PC-3 (cell line): ENCODE data around the gene APMAP. TPM values are rescaled to one million over a fixed set of nuclear protein-coding genes. Genes with fewer than 3 reads are reported as not detected.

Source experiments
- ATAC-seq: fragments of 200-7000 bp; cut with Tn5 transposase; 2 replicates; pipeline ENCODE4 v1.9.1; 2020; ENCODE audit warnings: mild to moderate bottlenecking, moderate library complexity
- BruUV-seq: library from RNA; stranded (reverse); fragments of 400-500 nt; replicated peaks from 2 replicates; lab custom pipeline; 2021; lab: Mats Ljungman, UMichigan
- CTCF ChIA-PET: fragments of 300-600 bp; sonication (Branson Sonifier 250); formaldehyde crosslinking; loops from one replicate; lab custom pipeline; 2022; ENCODE audit warnings: antibody characterized with exemption; lab: Charles Lee
- POLR2A ChIA-PET: fragments of 300-600 bp; sonication (Branson Sonifier 250); formaldehyde crosslinking; loops from one replicate; lab custom pipeline; 2022; ENCODE audit warnings: antibody characterized with exemption; ENCODE audit not compliant: unreplicated experiment; lab: Charles Lee
- DNase-seq: peaks from one replicate; pipeline ENCODE4 v3.0.0-alpha.2; 2015
- H2AFZ ChIP-seq: fragments of 300-600 bp; sonication (generic); 2 replicates; pipeline ENCODE4 v1.6.0; 2016; ENCODE audit warnings: antibody characterized with exemption, low read length
- H3F3A ChIP-seq: fragments of 300-600 bp; sonication (generic); one replicate; pipeline ENCODE4 v1.6.0; 2017; ENCODE audit warnings: antibody characterized with exemption, low read length, control low read depth, mild to moderate bottlenecking; ENCODE audit not compliant: unreplicated experiment
- H3K27ac ChIP-seq: fragments of 300-600 bp; sonication (generic); 2 replicates; pipeline ENCODE4 v1.5.1; 2016; ENCODE audit warnings: mild to moderate bottlenecking, low read length
- H3K27me3 ChIP-seq: fragments of 300-600 bp; sonication (generic); 2 replicates; pipeline ENCODE4 v1.6.1; 2016; ENCODE audit warnings: low read length, mixed read lengths
- H3K36me3 ChIP-seq: fragments of 300-600 bp; sonication (generic); 2 replicates; pipeline ENCODE4 v1.6.1; 2016; ENCODE audit warnings: low read depth, mixed run types, low read length, mixed read lengths
- H3K4me1 ChIP-seq: fragments of 300-600 bp; sonication (generic); 2 replicates; pipeline ENCODE4 v1.5.1; 2016; ENCODE audit warnings: low read length; ENCODE audit not compliant: insufficient read depth
- H3K4me2 ChIP-seq: fragments of 300-600 bp; sonication (generic); 2 replicates; pipeline ENCODE4 v1.6.0; 2016; ENCODE audit warnings: low read length
- H3K4me3 ChIP-seq: fragments of 300-600 bp; sonication (generic); 2 replicates; pipeline ENCODE4 v1.5.1; 2016; ENCODE audit warnings: mild to moderate bottlenecking, low read length, mixed read lengths
- H3K79me2 ChIP-seq: fragments of 300-600 bp; sonication (generic); 2 replicates; pipeline ENCODE4 v1.6.1; 2017; ENCODE audit warnings: low read length, mixed read lengths
- H3K9ac ChIP-seq: fragments of 300-600 bp; sonication (generic); 2 replicates; pipeline ENCODE4 v1.6.0; 2016; ENCODE audit warnings: mild to moderate bottlenecking, low read length
- H3K9me2 ChIP-seq: fragments of 300-600 bp; sonication (generic); replicated peaks from 2 replicates; pipeline ENCODE4 v1.6.1; 2016; ENCODE audit warnings: mixed run types, low read length, mixed read lengths
- H3K9me3 ChIP-seq: fragments of 300-600 bp; sonication (generic); 2 replicates; pipeline ENCODE4 v1.6.1; 2016; ENCODE audit warnings: low read length, mixed read lengths
- H4K20me1 ChIP-seq: fragments of 300-600 bp; sonication (generic); 2 replicates; pipeline ENCODE4 v1.6.1; 2016; ENCODE audit warnings: low read length, mixed read lengths
- CTCF ChIP-seq: fragments of 300-600 bp; sonication (generic); conservative IDR thresholded peaks from 2 replicates; pipeline ENCODE4 v1.5.1; 2017; ENCODE audit warnings: antibody characterized with exemption, low read depth, mild to moderate bottlenecking, low read length
- EZH2 ChIP-seq: fragments of 300-600 bp; sonication (generic); IDR thresholded peaks from one replicate; pipeline ENCODE4 v1.6.1; 2017; ENCODE audit warnings: antibody characterized with exemption, mild to moderate bottlenecking, low read length; ENCODE audit not compliant: unreplicated experiment
- EZH2phosphoT487 ChIP-seq: fragments of 300-600 bp; sonication (generic); IDR thresholded peaks from 2 replicates; pipeline ENCODE4 v1.6.1; 2018; ENCODE audit warnings: mild to moderate bottlenecking, antibody characterized with exemption, low read length, borderline replicate concordance
- intact Hi-C: fragments of 100-400 bp; cut with micrococcal nuclease; formaldehyde crosslinking; loops from 2 replicates; pipeline ENCODE4 v1.9.0; 2023
- total RNA-seq: library from RNA; depleted of rRNA; stranded (reverse); fragments of >200 nt; gene quantifications from 2 replicates; pipeline ENCODE4 v1.2.3, GENCODE V29; 2014

APMAP gene
- total RNA-seq, 1 experiment from 2014 or later, result 134 TPM

GRCh38 chr20:24972341-24972740, 20.2 kb downstream of the APMAP start:
- no peaks in the 10 kb centered on the region for H4K20me1 ChIP-seq
- no peaks in the 10 kb centered on the region for H3K27me3 ChIP-seq
- H3K9ac ChIP-seq, result no peak overlapping the region
- BruUV-seq, result no TSS peak
- CTCF ChIA-PET, result no interaction called here
- H3K9me3 ChIP-seq, result no peaks in the 10 kb centered on the region
- H3F3A ChIP-seq, result no peaks in the 10 kb centered on the region
- H2AFZ ChIP-seq, result no peak overlapping the region
- no peaks in the 10 kb centered on the region for H3K4me1 ChIP-seq
- TF ChIP-seq CTCF (no peak), EZH2phosphoT487 (no peak), EZH2 (no peak)
- peaks cover 5% of the 10 kb centered on the region; the same call in 1 of the 2 replicates for H3K79me2 ChIP-seq
- no peak overlapping the region for H3K4me2 ChIP-seq
- H3K27ac ChIP-seq, result no peak overlapping the region
- ATAC-seq, result no peak
- H3K4me3 ChIP-seq, result no peak overlapping the region
- POLR2A ChIA-PET, result no interaction called here
- H3K9me2 ChIP-seq, result no peaks in the 10 kb centered on the region
- intact Hi-C loops, result no loop called here
- DNase-seq, result no peak
- peaks cover 40% of the 10 kb centered on the region for H3K36me3 ChIP-seq

DNA sequence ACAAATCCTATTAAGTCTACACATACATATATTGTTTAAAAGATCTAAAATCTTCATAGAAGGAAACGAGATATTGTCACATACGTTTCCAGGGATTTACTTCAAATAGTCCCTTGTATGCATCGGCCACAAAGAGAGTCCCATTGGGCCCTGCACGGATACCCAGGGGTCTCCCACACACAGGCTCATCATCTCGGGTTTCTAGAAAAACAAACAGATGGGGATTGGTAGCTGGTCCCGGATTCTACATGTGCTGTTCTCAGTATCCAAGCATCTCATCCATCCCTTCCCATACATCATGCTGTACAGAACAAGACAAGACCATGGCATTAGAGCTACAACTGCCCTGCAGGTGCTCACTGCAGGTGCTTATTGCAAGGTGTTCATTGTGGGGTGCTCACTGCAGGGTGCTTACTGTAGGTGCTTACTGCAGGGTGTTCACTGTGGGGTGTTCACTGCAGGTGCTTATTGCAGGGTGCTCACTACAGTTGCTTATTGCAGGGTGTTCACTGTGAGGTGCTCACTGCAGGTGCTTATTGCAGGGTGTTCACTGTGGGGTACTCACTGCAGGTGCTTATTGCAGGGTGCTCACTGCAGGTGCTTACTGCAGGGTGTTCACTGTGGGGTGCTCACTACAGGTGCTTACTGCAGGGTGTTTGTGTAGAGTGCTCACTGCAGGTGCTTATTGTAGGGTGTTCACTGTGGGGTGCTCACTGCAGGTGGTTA, 21.0 kb downstream of the APMAP start:
- Histone ChIP-seq H3F3A (no peaks in the 10 kb centered on the region), H3K27me3 (no peaks in the 10 kb centered on the region), H3K79me2 (peaks cover 5% of the 10 kb centered on the region; the same call in 1 of the 2 replicates), H3K36me3 (peaks cover 34% of the 10 kb centered on the region), H3K9me2 (no peaks in the 10 kb centered on the region), H3K9ac (no peak overlapping the region), H3K4me1 (no peaks in the 10 kb centered on the region), H3K4me2 (no peak overlapping the region), H3K9me3 (no peaks in the 10 kb centered on the region), H2AFZ (no peak overlapping the region), H3K4me3 (no peak overlapping the region), H3K27ac (no peak overlapping the region), H4K20me1 (no peaks in the 10 kb centered on the region)
- ATAC-seq (no peak), DNase-seq (no peak)
- TF ChIP-seq EZH2phosphoT487, result no peak
- no peak for TF ChIP-seq CTCF
- no peak for TF ChIP-seq EZH2
- ChIA-PET POLR2A (no interaction called here), CTCF (no interaction called here)
- intact Hi-C loops, result no loop called here
- no TSS peak for BruUV-seq

- H3K9me2 ChIP-seq, result no peaks in the 10 kb centered on the region
- no peak overlapping the region for H2AFZ ChIP-seq
- H3F3A ChIP-seq, result no peaks in the 10 kb centered on the region
- no peaks in the 10 kb centered on the region for H4K20me1 ChIP-seq
- no peak for TF ChIP-seq CTCF
- no peak for TF ChIP-seq EZH2phosphoT487
- no peak for TF ChIP-seq EZH2
- no peaks in the 10 kb centered on the region for H3K4me1 ChIP-seq
- H3K36me3 ChIP-seq, result peaks cover 26% of the 10 kb centered on the region
- no peak overlapping the region for H3K4me2 ChIP-seq
- DNase-seq (no peak), ATAC-seq (no peak)
- POLR2A ChIA-PET, result no interaction called here
- no peak overlapping the region for H3K4me3 ChIP-seq
- CTCF ChIA-PET, result no interaction called here
- H3K27ac ChIP-seq, result no peak overlapping the region
- no peaks in the 10 kb centered on the region for H3K9me3 ChIP-seq
- no peak overlapping the region for H3K9ac ChIP-seq
- H3K27me3 ChIP-seq, result no peaks in the 10 kb centered on the region
- BruUV-seq, result no TSS peak
- intact Hi-C loops, result no loop called here
- peaks cover 5% of the 10 kb centered on the region; the same call in 1 of the 2 replicates for H3K79me2 ChIP-seq
These were observed 21.8 kb downstream of the APMAP start for GRCh38 chr20:24970754-24971153.
